COLO829 (cell line): ENCODE measurements around the gene GPR160.

Experiments used
- DNase-seq: peaks from one replicate; pipeline ENCODE4 v3.0.0; 2012; ENCODE audit warnings: low spot score

The GPR160 gene

GRCh38 chr3:170064108-170064507, 26.3 kb downstream of the GPR160 start:
- DNase-seq = no peak

- DNase-seq = no peak
These were observed 37.8 kb downstream of the GPR160 start for GRCh38 chr3:170075441-170076091.

GRCh38 chr3:170076715-170077238, 39.0 kb downstream of the GPR160 start:
- no peak for DNase-seq

- DNase-seq = no peak
These were observed 39.6 kb downstream of the GPR160 start for GRCh38 chr3:170077361-170077760.

GRCh38 chr3:170078620-170079281, 41.0 kb downstream of the GPR160 start:
- DNase-seq = no peak

GRCh38 chr3:170079536-170080165, 41.9 kb downstream of the GPR160 start:
- no peak for DNase-seq

GRCh38 chr3:170080605-170081004, 42.8 kb downstream of the GPR160 start:
- DNase-seq = no peak

GRCh38 chr3:170081079-170081741, 43.4 kb downstream of the GPR160 start:
- no peak for DNase-seq

- DNase-seq = no peak
These were observed 45.5 kb downstream of the GPR160 start for GRCh38 chr3:170083343-170083742.

GRCh38 chr3:170085396-170085795, 47.6 kb downstream of the GPR160 start:
- DNase-seq = no peak

- DNase-seq = no peak
These were observed 52.2 kb downstream of the GPR160 start for GRCh38 chr3:170089862-170090600.

- no peak for DNase-seq
These were observed 52.8 kb downstream of the GPR160 start for GRCh38 chr3:170090601-170090981.

GRCh38 chr3:170092907-170093306, 55.1 kb downstream of the GPR160 start:
- no peak for DNase-seq

GRCh38 chr3:170095771-170096170, 58.0 kb downstream of the GPR160 start:
- no peak for DNase-seq

GRCh38 chr3:170096342-170096741, 58.5 kb downstream of the GPR160 start:
- no peak for DNase-seq

GRCh38 chr3:170098753-170099152, 61.0 kb downstream of the GPR160 start:
- DNase-seq = no peak

GRCh38 chr3:170100944-170101343, 63.1 kb downstream of the GPR160 start:
- DNase-seq = no peak

- DNase-seq = no peak
These were observed 64.6 kb downstream of the GPR160 start for GRCh38 chr3:170102431-170102830.

GRCh38 chr3:170107941-170108340, 70.1 kb downstream of the GPR160 start:
- DNase-seq = no peak

GRCh38 chr3:170108955-170109354, 71.2 kb downstream of the GPR160 start:
- DNase-seq = no peak

- DNase-seq = no peak
These were observed 71.9 kb downstream of the GPR160 start for GRCh38 chr3:170109579-170110293.
